ENCODE measurements around the gene LKAAEAR1.

The LKAAEAR1 gene

GRCh38 chr20:64104667-64105451 is 20.7 kb upstream of the LKAAEAR1 start:
- TF ChIP-seq, protein P1, sequence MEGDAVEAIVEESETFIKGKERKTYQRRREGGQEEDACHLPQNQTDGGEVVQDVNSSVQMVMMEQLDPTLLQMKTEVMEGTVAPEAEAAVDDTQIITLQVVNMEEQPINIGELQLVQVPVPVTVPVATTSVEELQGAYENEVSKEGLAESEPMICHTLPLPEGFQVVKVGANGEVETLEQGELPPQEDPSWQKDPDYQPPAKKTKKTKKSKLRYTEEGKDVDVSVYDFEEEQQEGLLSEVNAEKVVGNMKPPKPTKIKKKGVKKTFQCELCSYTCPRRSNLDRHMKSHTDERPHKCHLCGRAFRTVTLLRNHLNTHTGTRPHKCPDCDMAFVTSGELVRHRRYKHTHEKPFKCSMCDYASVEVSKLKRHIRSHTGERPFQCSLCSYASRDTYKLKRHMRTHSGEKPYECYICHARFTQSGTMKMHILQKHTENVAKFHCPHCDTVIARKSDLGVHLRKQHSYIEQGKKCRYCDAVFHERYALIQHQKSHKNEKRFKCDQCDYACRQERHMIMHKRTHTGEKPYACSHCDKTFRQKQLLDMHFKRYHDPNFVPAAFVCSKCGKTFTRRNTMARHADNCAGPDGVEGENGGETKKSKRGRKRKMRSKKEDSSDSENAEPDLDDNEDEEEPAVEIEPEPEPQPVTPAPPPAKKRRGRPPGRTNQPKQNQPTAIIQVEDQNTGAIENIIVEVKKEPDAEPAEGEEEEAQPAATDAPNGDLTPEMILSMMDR (conservative IDR thresholded peaks at IDR 0.05; ENCODE audit: low read depth, low read length): no peak
- no peak for DNase-seq (ENCODE audit: low read depth)
- no peak overlapping the region for H3K4me3 ChIP-seq (ENCODE audit: low read depth, low read length)

DNA sequence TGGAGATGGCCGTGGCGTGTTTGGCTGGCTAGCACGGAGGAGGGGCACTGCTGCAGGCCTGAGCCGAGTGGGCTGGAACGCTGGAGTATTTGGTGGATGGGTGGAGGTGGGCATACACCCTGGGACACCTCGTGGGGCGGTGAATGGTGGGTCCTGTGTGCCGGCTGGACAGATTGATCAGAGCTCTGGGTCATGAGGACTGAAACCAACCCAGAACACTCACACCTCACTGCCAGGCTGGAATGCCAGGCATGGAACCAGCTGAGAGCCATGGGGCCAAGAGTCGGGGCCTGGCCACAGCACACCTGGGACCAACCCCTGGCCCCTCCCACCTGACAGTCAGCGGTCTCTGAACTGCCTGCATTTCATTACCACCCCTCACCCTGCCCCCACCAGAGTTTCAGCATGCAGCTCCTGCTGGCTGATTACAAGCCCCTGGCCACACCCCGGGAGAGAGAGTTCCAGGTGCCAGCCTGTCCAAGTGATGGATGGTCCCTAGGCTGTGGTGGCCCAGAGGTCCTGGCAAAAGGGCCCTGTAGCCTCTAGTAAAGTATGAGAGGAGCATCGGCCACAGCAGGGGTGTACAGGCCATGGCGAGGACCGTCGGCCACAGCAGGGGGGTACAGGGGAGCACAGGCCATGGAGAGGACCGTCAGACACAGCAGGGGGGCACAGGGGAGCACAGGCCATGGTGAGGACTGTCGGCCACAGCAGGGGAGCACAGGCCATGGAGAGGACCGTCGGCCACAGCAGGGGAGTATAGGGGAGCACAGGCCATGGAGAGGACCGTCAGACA is 19.9 kb upstream of the LKAAEAR1 start:
- no peak for DNase-seq (ENCODE audit: low read depth)
- TF ChIP-seq, protein P1 (conservative IDR thresholded peaks at IDR 0.05; ENCODE audit: low read depth, low read length): no peak
- H3K4me3 ChIP-seq (ENCODE audit: low read depth, low read length): no peak overlapping the region

GRCh38 chr20:64102647-64103354 is 18.6 kb upstream of the LKAAEAR1 start:
- no peak overlapping the region for H3K4me3 ChIP-seq (ENCODE audit: low read depth, low read length)
- TF ChIP-seq, protein P1 (conservative IDR thresholded peaks at IDR 0.05; ENCODE audit: low read depth, low read length): no peak
- DNase-seq (ENCODE audit: low read depth): no peak

- H3K4me3 ChIP-seq (ENCODE audit: low read depth, low read length): no peak overlapping the region
These were observed 17.8 kb upstream of the LKAAEAR1 start for GRCh38 chr20:64101731-64102621.

DNA sequence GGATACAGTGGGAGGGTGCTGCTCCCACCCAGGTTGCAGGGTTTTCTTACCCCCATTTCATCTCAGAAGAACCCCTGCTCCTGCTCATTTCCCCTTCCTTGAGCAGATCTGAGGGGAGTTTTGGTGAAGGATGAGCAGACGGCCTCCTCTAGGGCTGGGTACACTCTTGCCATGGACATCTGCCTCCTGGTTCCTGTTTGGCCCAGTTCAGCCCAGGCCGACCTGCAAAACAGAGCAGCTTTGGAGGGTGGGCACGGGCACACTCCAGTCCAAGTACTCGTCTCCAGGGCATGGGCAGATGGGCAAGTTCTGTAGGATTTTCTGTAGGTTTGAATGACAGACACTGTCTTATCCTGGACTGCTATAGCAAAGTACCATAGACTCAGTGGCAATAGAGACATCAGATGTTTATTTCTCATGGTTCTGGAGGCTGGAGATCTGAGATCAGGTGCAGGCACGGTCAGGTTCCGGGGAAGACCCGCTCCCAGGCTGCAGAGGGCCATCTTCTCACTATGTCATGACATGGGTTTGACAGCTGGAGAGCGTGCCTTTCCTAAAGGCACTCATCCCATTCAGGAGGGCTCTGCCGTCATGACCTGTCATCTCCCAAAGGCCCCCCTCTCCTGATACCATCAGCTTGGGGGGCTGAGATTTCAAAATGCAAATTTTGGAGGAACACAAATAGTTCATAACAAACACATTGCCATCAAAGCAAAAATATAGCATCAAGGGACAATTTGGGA is 16.9 kb upstream of the LKAAEAR1 start:
- TF ChIP-seq, protein P1 (conservative IDR thresholded peaks at IDR 0.05; ENCODE audit: low read depth, low read length): no peak
- H3K4me3 ChIP-seq (ENCODE audit: low read depth, low read length): no peak overlapping the region
- no peak for DNase-seq (ENCODE audit: low read depth)

More at GRCh38 chr20:64101731-64102621, 17.8 kb upstream of the LKAAEAR1 start:
- TF ChIP-seq, protein P1 (conservative IDR thresholded peaks at IDR 0.05; ENCODE audit: low read depth, low read length): peak; percentile 46
- no peak for DNase-seq (ENCODE audit: low read depth)

GRCh38 chr20:64100566-64100888 is 16.3 kb upstream of the LKAAEAR1 start:
- TF ChIP-seq, protein P1 (conservative IDR thresholded peaks at IDR 0.05; ENCODE audit: low read depth, low read length): no peak
- no peak overlapping the region for H3K4me3 ChIP-seq (ENCODE audit: low read depth, low read length)
- DNase-seq (ENCODE audit: low read depth): no peak
